H1 (cell line): Measurements from ENCODE around the gene CACNA2D4. TPM values are rescaled to one million over a fixed set of nuclear protein-coding genes. Genes with fewer than 3 reads are reported as not detected.

Experiments used
- POLR2AphosphoS5 ChIP-seq: IDR thresholded peaks from 2 replicates; pipeline ENCODE4 v1.6.1; 2011; ENCODE audit warnings: low read depth, low read length
- TCF12 ChIP-seq: IDR thresholded peaks from 2 replicates; pipeline ENCODE4 v1.6.1; 2011; ENCODE audit warnings: low read depth, mild to moderate bottlenecking, low read length
- YY1 ChIP-seq: IDR thresholded peaks from 2 replicates; pipeline ENCODE4 v1.6.1; 2011; ENCODE audit warnings: low read depth, mild to moderate bottlenecking, low read length
- polyA plus RNA-seq, 7 experiments: library from polyadenylated mRNA; depleted of rRNA in 3 of 7; stranded (reverse) in 5 of 7; unstranded in 2 of 7; fragments of >200 nt in 5 of 7; fragments of 200-250 nt in 2 of 7; gene quantifications; 1 replicate in 5 of 7; 2 replicates in 1 of 7; 4 replicates in 1 of 7; pipeline versions ENCODE4 v1.2.1 to v1.2.3, GENCODE V29; 2011 to 2013; ENCODE audit warnings: missing spikeins in 2 of 7, mixed read lengths in 2 of 7
- total RNA-seq: library from RNA; stranded (reverse); fragmentation: NEBNext Ultra II Directional; extraction: Animal tissue kit (Norgen Biotek cat#: 25700); gene quantifications from 2 replicates; pipeline ENCODE4 v1.2.1, GENCODE V29; 2021
- TF ChIP-seq, protein P1 (sequence below), 3 experiments: IDR thresholded peaks; 1 replicate in 2 of 3; 2 replicates in 1 of 3; pipeline versions ENCODE4 v1.5.1 to v1.6.1; 2011; ENCODE audit warnings: low read length in 3 of 3, mild to moderate bottlenecking in 3 of 3, inconsistent platforms in 2 of 3, low read depth in 1 of 3, moderate library complexity in 1 of 3; ENCODE audit not compliant: insufficient read depth in 1 of 3; ENCODE audit errors: control extremely low read depth in 1 of 3
- TF ChIP-seq, protein P2 (sequence below): IDR thresholded peaks from 2 replicates; pipeline ENCODE4 v1.6.1; 2011; ENCODE audit warnings: low read depth, mild to moderate bottlenecking, low read length; ENCODE audit not compliant: insufficient read depth
- TF ChIP-seq, protein P3 (sequence below): IDR thresholded peaks from 2 replicates; pipeline ENCODE4 v1.6.1; 2012; ENCODE audit warnings: inconsistent platforms

Gene CACNA2D4
- total and polyA plus RNA-seq, 2 of the 8 experiments (the other 6 are each of a cell fraction or from before 2014, with no cell fraction given): 0.44 to 0.88 TPM

DNA sequence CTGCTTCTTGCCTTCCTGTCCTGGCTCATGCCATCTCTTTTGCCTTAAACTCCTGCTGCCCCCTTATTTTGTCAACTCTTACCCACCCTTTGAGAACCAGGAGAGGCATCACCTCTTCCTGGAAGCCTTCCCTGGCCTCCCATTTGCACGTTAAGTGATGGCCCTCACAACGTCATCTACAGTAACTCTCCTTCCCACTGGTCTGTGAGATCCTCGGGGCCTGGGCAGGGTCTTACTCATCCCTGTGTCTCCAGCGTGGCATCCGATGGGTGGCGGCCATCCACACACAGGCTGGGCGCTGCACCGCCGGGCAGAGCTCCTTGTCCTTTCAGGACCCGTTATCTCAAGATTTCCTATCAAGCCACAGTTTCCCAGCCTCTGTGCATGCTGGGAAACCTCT, 16.8 kb upstream of the CACNA2D4 start (continued):
- TF ChIP-seq, protein P1, sequence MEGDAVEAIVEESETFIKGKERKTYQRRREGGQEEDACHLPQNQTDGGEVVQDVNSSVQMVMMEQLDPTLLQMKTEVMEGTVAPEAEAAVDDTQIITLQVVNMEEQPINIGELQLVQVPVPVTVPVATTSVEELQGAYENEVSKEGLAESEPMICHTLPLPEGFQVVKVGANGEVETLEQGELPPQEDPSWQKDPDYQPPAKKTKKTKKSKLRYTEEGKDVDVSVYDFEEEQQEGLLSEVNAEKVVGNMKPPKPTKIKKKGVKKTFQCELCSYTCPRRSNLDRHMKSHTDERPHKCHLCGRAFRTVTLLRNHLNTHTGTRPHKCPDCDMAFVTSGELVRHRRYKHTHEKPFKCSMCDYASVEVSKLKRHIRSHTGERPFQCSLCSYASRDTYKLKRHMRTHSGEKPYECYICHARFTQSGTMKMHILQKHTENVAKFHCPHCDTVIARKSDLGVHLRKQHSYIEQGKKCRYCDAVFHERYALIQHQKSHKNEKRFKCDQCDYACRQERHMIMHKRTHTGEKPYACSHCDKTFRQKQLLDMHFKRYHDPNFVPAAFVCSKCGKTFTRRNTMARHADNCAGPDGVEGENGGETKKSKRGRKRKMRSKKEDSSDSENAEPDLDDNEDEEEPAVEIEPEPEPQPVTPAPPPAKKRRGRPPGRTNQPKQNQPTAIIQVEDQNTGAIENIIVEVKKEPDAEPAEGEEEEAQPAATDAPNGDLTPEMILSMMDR (IDR thresholded peaks at IDR 0.05; ENCODE audit: control extremely low read depth in 1 of 3, insufficient read depth in 1 of 3, low read depth in 1 of 3, low read length in 3 of 3): no peak
- TF ChIP-seq, protein P2, sequence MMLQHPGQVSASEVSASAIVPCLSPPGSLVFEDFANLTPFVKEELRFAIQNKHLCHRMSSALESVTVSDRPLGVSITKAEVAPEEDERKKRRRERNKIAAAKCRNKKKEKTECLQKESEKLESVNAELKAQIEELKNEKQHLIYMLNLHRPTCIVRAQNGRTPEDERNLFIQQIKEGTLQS: no peak
- TF ChIP-seq, protein P3, sequence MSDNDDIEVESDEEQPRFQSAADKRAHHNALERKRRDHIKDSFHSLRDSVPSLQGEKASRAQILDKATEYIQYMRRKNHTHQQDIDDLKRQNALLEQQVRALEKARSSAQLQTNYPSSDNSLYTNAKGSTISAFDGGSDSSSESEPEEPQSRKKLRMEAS: no peak
- TF ChIP-seq TCF12 (no peak), YY1 (no peak), POLR2AphosphoS5 (no peak)
- TF ChIP-seq, all 59 proteins: peak for 0
